Neural crest cell (in vitro differentiated cells): Measurements from ENCODE around the gene ENOX2. TPM values are rescaled to one million over a fixed set of nuclear protein-coding genes. Genes with fewer than 3 reads are reported as not detected.

Experiments used
- DNase-seq: peaks from one replicate; pipeline ENCODE4 v3.0.0; 2021; ENCODE audit warnings: low read depth, mixed read lengths, low spot score
- H3K27ac Mint-ChIP-seq: one replicate; pipeline ENCODE4 v1.8.0; 2021; ENCODE audit warnings: mild to moderate bottlenecking, mixed read lengths; ENCODE audit not compliant: unreplicated experiment
- H3K27me3 Mint-ChIP-seq: 2 replicates; pipeline ENCODE4 v1.8.0; 2021; ENCODE audit warnings: low read depth, mild to moderate bottlenecking, mixed read lengths
- H3K36me3 Mint-ChIP-seq: 2 replicates; pipeline ENCODE4 v1.8.0; 2021; ENCODE audit warnings: low read depth, mild to moderate bottlenecking, mixed read lengths
- H3K4me1 Mint-ChIP-seq: 2 replicates; pipeline ENCODE4 v1.8.0; 2021; ENCODE audit warnings: mixed read lengths
- H3K4me3 Mint-ChIP-seq: one replicate; pipeline ENCODE4 v1.8.0; 2021; ENCODE audit warnings: mild to moderate bottlenecking, mixed read lengths
- H3K9me3 Mint-ChIP-seq: 2 replicates; pipeline ENCODE4 v1.8.0; 2021; ENCODE audit warnings: mixed read lengths
- CTCF ChIP-seq: fragments of 200-600 bp; sonication (generic); conservative IDR thresholded peaks from 2 replicates; pipeline ENCODE4 v1.5.0; 2021; ENCODE audit warnings: antibody characterized with exemption, mild to moderate bottlenecking
- total RNA-seq: library from RNA; stranded (reverse); gene quantifications from 2 replicates; pipeline ENCODE4 v1.2.1, GENCODE V29; 2021

The ENOX2 gene
- total RNA-seq, 1 donor from 2014 or later = 40.3 TPM

DNA sequence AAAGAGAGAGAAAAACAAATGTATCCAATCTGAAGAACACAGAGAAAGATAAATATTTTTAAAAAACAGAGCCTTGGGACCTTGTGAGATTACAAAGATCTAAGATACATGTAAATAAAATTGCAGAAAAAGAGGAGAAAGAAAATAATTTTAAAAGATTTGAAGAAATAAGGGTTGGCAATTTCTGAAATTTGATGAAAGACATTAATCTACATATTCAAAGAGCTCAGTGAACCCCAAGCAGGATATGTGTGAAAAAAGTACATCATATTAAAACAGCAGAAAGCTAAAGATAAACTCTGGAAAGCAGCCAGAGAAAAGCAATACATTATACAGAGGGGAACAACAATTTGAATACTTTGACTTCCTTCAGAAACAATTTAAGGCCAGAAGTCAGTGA is 244.7 kb downstream of the ENOX2 start:
- Mint-ChIP-seq H3K4me1 (peaks cover 19% of the 10 kb centered on the region), H3K4me3 (no peak overlapping the region), H3K27me3 (no peaks in the 10 kb centered on the region), H3K27ac (no peak overlapping the region), H3K9me3 (peaks cover 11% of the 10 kb centered on the region), H3K36me3 (peaks cover 25% of the 10 kb centered on the region)
- no peak for TF ChIP-seq CTCF
- DNase-seq = no peak

GRCh38 chrX:130654409-130654950 is 248.5 kb downstream of the ENOX2 start:
- Mint-ChIP-seq H3K9me3 (peaks cover 10% of the 10 kb centered on the region), H3K4me3 (no peak overlapping the region), H3K27ac (peak overlapping the region; percentile 40), H3K4me1 (peaks cover 19% of the 10 kb centered on the region), H3K27me3 (no peaks in the 10 kb centered on the region), H3K36me3 (peaks cover 14% of the 10 kb centered on the region)
- no peak for TF ChIP-seq CTCF
- no peak for DNase-seq

GRCh38 chrX:130652824-130653578 is 250.0 kb downstream of the ENOX2 start:
- Mint-ChIP-seq H3K36me3 (peaks cover 9% of the 10 kb centered on the region), H3K4me3 (no peak overlapping the region), H3K9me3 (peaks cover 8% of the 10 kb centered on the region), H3K4me1 (peaks cover 19% of the 10 kb centered on the region), H3K27ac (no peak overlapping the region), H3K27me3 (no peaks in the 10 kb centered on the region)
- DNase-seq = no peak
- no peak for TF ChIP-seq CTCF

- no peak for TF ChIP-seq CTCF
- Mint-ChIP-seq H3K36me3 (peaks cover 8% of the 10 kb centered on the region), H3K27ac (no peak overlapping the region), H3K9me3 (no peaks in the 10 kb centered on the region), H3K4me3 (no peak overlapping the region), H3K4me1 (peaks cover 13% of the 10 kb centered on the region), H3K27me3 (no peaks in the 10 kb centered on the region)
- no peak for DNase-seq
Measured at GRCh38 chrX:130649738-130650137, 253.3 kb downstream of the ENOX2 start.

DNA sequence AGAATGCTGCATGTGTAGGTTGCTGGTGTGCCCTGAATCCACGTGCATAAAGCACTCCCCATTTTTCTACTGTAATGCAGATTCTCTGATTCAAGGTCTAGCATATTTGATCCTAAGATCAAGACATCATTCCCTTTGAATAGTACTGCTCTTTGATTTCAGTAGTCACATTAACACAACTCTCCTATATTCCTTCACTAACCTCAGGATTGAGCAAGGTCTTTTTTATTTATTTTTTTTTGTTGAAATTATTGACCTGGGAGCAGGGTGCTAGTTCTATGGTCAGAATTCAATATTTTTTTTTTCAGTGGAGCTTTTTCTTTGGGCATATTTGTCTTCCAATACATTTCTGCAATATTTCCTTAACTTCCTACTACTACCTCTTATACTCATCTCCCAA is 255.5 kb downstream of the ENOX2 start:
- no peaks in the 10 kb centered on the region for H3K27me3 Mint-ChIP-seq
- DNase-seq = no peak
- no peak overlapping the region for H3K4me3 Mint-ChIP-seq
- no peaks in the 10 kb centered on the region for H3K4me1 Mint-ChIP-seq
- peaks cover 14% of the 10 kb centered on the region for H3K36me3 Mint-ChIP-seq
- no peaks in the 10 kb centered on the region for H3K9me3 Mint-ChIP-seq
- TF ChIP-seq CTCF = no peak
- H3K27ac Mint-ChIP-seq = no peak overlapping the region
